GM21576 (cell line): Measurements from ENCODE around the gene CCDC150.

Experiments used
- ATAC-seq: cut with Tn5 transposase; IDR thresholded peaks from one replicate; pipeline ENCODE4 v1.9.1; 2021; ENCODE audit warnings: mild to moderate bottlenecking, moderate library complexity; ENCODE audit not compliant: unreplicated experiment

CCDC150 gene

GRCh38 chr2:196758474-196759377 lies 119.2 kb downstream of the CCDC150 start:
- ATAC-seq: no peak

GRCh38 chr2:196759378-196759706 lies 119.8 kb downstream of the CCDC150 start:
- ATAC-seq: no peak

GRCh38 chr2:196767101-196767500 lies 127.6 kb downstream of the CCDC150 start:
- no peak for ATAC-seq
